K562 (cell line): Measurements from ENCODE around the gene HOXB6. TPM values are rescaled to one million over a fixed set of nuclear protein-coding genes. Genes with fewer than 3 reads are reported as not detected.
A peak's percentile ranks its signal among the peaks of the same experiment; 100 is the strongest.

Experiments used
- ESRRA ChIP-seq: fragments of 450-650 bp; IDR thresholded peaks from 2 replicates; pipeline ENCODE4 v1.6.1; 2014; ENCODE audit warnings: low read depth, mild to moderate bottlenecking, moderate library complexity, borderline replicate concordance
- MGA ChIP-seq: fragments of 450-650 bp; IDR thresholded peaks from 2 replicates; pipeline ENCODE4 v1.6.1; 2016; ENCODE audit warnings: mild to moderate bottlenecking, moderate library complexity
- NEUROD1 ChIP-seq: fragments of 150-350 bp; IDR thresholded peaks from 2 replicates; pipeline ENCODE4 v1.6.1; 2014; ENCODE audit warnings: borderline replicate concordance, low read length, low read depth; ENCODE audit not compliant: partially characterized antibody
- PURB ChIP-seq: sonication (generic); formaldehyde crosslinking; IDR thresholded peaks from 2 replicates; pipeline ENCODE4 v1.9.0; 2021; ENCODE audit warnings: low read depth, mild to moderate bottlenecking, missing genetic modification reagents
- SMARCA5 ChIP-seq: fragments of 450-650 bp; IDR thresholded peaks from 2 replicates; pipeline ENCODE4 v1.6.1; 2016
- polyA plus RNA-seq, 8 experiments: library from polyadenylated mRNA; depleted of rRNA in 4 of 8; stranded (reverse) in 5 of 8; unstranded in 3 of 8; fragments of >200 nt; fragmentation: Nextera tagmentation in 2 of 8; fragmentation: Illumina TruSeq in 1 of 8; extraction: Ambion mirVana in 2 of 8; extraction: Trizol in 1 of 8; gene quantifications; 2 replicates each; pipeline versions ENCODE4 v1.2.1 to v1.2.3, GENCODE V29; 2011 to 2014; ENCODE audit warnings: inconsistent platforms in 1 of 8, missing spikeins in 1 of 8
- total RNA-seq, 7 experiments: library from RNA; depleted of rRNA in 6 of 7; stranded (reverse); fragments of >200 nt in 6 of 7; fragmentation: Illumina TruSeq in 2 of 7; extraction: Trizol in 2 of 7; gene quantifications; 2 replicates each; pipeline versions ENCODE4 v1.2.1 to v1.2.3, GENCODE V29; 2011 to 2021; ENCODE audit warnings: low replicate concordance in 1 of 7
- TF ChIP-seq, protein P1 (sequence below): fragments of 200-800 bp; sonication (Bioruptor generic); IDR thresholded peaks from 2 replicates; pipeline ENCODE4 v1.6.1; 2016; ENCODE audit warnings: missing genetic modification characterization, missing compliant biosample characterization

The HOXB6 gene
- total and polyA plus RNA-seq, 9 of the 15 experiments (the other 6 are each of a cell fraction or from before 2014, with no cell fraction given): 1.2 to 14.8 (median 4.9) TPM

- TF ChIP-seq ESRRA (no peak), PURB (no peak), MGA (no peak), NEUROD1 (peak; percentile 41), SMARCA5 (no peak)
- TF ChIP-seq, protein P1, sequence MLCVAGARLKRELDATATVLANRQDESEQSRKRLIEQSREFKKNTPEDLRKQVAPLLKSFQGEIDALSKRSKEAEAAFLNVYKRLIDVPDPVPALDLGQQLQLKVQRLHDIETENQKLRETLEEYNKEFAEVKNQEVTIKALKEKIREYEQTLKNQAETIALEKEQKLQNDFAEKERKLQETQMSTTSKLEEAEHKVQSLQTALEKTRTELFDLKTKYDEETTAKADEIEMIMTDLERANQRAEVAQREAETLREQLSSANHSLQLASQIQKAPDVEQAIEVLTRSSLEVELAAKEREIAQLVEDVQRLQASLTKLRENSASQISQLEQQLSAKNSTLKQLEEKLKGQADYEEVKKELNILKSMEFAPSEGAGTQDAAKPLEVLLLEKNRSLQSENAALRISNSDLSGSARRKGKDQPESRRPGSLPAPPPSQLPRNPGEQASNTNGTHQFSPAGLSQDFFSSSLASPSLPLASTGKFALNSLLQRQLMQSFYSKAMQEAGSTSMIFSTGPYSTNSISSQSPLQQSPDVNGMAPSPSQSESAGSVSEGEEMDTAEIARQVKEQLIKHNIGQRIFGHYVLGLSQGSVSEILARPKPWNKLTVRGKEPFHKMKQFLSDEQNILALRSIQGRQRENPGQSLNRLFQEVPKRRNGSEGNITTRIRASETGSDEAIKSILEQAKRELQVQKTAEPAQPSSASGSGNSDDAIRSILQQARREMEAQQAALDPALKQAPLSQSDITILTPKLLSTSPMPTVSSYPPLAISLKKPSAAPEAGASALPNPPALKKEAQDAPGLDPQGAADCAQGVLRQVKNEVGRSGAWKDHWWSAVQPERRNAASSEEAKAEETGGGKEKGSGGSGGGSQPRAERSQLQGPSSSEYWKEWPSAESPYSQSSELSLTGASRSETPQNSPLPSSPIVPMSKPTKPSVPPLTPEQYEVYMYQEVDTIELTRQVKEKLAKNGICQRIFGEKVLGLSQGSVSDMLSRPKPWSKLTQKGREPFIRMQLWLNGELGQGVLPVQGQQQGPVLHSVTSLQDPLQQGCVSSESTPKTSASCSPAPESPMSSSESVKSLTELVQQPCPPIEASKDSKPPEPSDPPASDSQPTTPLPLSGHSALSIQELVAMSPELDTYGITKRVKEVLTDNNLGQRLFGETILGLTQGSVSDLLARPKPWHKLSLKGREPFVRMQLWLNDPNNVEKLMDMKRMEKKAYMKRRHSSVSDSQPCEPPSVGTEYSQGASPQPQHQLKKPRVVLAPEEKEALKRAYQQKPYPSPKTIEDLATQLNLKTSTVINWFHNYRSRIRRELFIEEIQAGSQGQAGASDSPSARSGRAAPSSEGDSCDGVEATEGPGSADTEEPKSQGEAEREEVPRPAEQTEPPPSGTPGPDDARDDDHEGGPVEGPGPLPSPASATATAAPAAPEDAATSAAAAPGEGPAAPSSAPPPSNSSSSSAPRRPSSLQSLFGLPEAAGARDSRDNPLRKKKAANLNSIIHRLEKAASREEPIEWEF (CRISPR knock-in tag): no peak
These were observed 18.8 kb upstream of the HOXB6 start (continued) for GRCh38 chr17:48623583-48623982.
